Mesodermal cell (in vitro differentiated cells): ENCODE results near the gene MISP3.

Experiments used
- H3K27ac ChIP-seq: 2 replicates; pipeline ENCODE4 v1.7.0; 2013; ENCODE audit warnings: mild to moderate bottlenecking, low read depth, low read length, moderate library complexity; ENCODE audit not compliant: severe bottlenecking
- H3K36me3 ChIP-seq: 2 replicates; pipeline ENCODE4 v1.7.1; 2013; ENCODE audit warnings: mild to moderate bottlenecking, low read length, moderate library complexity; ENCODE audit not compliant: control insufficient read depth, insufficient read depth
- H3K4me1 ChIP-seq: one replicate; pipeline ENCODE4 v1.7.1; 2013; ENCODE audit warnings: mild to moderate bottlenecking, low read length; ENCODE audit not compliant: insufficient read depth, control insufficient read depth, poor library complexity, severe bottlenecking
- H3K4me3 ChIP-seq: 2 replicates; pipeline ENCODE4 v1.7.0; 2013; ENCODE audit warnings: low read length, control low read depth, mild to moderate bottlenecking; ENCODE audit not compliant: insufficient read depth, poor library complexity, severe bottlenecking; ENCODE audit errors: extremely low read depth
- H3K9me3 ChIP-seq: 2 replicates; pipeline ENCODE4 v1.7.1; 2013; ENCODE audit warnings: mild to moderate bottlenecking, low read length, moderate library complexity; ENCODE audit not compliant: control insufficient read depth
- WGBS, 2 experiments: methylation state at CpG; one replicate each; pipeline ENCODE4 v1.1.5; 2013; ENCODE audit warnings: missing lambda C conversion rate in 2 of 2; ENCODE audit not compliant: insufficient coverage in 2 of 2; 5-methylcytosine and 5-hydroxymethylcytosine counted together

MISP3 gene

DNA sequence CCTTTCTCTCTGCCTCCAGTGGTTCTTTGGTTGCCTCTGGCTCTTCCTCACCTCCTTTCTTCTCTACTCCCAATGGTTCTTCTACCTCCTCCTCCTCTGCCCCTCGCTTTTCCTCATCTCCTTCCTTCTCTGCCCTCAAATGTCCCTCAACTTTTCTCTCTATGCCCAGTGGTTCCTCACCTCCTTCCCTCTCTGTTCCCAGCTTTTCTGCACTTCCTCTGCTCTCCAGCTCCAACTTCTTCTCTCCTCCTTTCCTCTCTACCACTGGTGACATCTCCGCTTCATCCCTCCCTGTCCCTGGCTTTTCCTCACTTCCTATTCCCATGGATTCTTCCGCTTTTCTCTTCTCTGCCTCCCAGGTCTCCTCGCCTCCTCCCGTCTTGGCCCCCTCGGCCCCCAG lies 18.5 kb upstream of the MISP3 start:
- no peak overlapping the region for H3K27ac ChIP-seq
- H3K9me3 ChIP-seq: no peaks in the 10 kb centered on the region
- peaks cover 7% of the 10 kb centered on the region for H3K4me1 ChIP-seq
- 90 to 94% methylated on average over 6 of the region's 6 CpGs for WGBS, 2 experiments
- H3K36me3 ChIP-seq: peaks cover 10% of the 10 kb centered on the region
- H3K4me3 ChIP-seq: no peak overlapping the region

DNA sequence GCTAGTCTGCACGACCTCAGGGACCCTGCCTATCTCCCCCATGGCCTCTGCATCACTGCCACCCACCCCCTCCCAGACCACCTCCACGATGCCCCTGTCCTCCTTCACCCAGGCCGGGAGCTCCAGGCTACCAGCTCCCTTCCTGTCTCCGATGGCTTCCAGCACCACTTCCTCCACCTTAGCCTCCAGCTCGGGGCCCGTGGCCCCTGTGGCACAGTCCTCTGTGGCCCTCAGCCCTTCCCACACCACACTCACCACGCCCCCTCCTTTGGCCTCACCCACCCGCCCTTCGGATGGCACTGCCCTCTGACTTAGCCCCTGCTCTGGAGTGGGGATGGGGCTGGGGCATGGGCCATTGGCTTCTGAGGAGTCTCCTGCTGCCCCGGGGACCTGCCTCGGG lies 17.9 kb upstream of the MISP3 start:
- 83 to 93% methylated on average over 7 to 9 of the region's 11 CpGs for WGBS, 2 experiments
- H3K4me1 ChIP-seq: peaks cover 7% of the 10 kb centered on the region
- H3K4me3 ChIP-seq: no peak overlapping the region

GRCh38 chr19:14055396-14055795 lies 17.2 kb upstream of the MISP3 start:
- peaks cover 9% of the 10 kb centered on the region for H3K36me3 ChIP-seq
- peaks cover 7% of the 10 kb centered on the region for H3K4me1 ChIP-seq
- no peak overlapping the region for H3K4me3 ChIP-seq
- no peak overlapping the region for H3K27ac ChIP-seq
- no peaks in the 10 kb centered on the region for H3K9me3 ChIP-seq
- 88 to 89% methylated on average over 3 of the region's 3 CpGs for WGBS, 2 experiments

More for the DNA sequence above, 17.9 kb upstream of the MISP3 start:
- Histone ChIP-seq H3K27ac (no peak overlapping the region), H3K36me3 (peaks cover 9% of the 10 kb centered on the region), H3K9me3 (no peaks in the 10 kb centered on the region)

GRCh38 chr19:14056069-14056666 lies 16.4 kb upstream of the MISP3 start:
- Histone ChIP-seq H3K36me3 (peaks cover 9% of the 10 kb centered on the region), H3K4me3 (no peak overlapping the region), H3K4me1 (peaks cover 7% of the 10 kb centered on the region), H3K9me3 (no peaks in the 10 kb centered on the region), H3K27ac (no peak overlapping the region)
- 89 to 92% methylated on average over 9 to 10 of the region's 10 CpGs for WGBS, 2 experiments

GRCh38 chr19:14056741-14057356 lies 15.7 kb upstream of the MISP3 start:
- Histone ChIP-seq H3K36me3 (peaks cover 9% of the 10 kb centered on the region), H3K27ac (no peak overlapping the region), H3K4me1 (peaks cover 7% of the 10 kb centered on the region), H3K4me3 (peak overlapping the region; percentile 32), H3K9me3 (no peaks in the 10 kb centered on the region)
- WGBS, 2 experiments: 39 to 46% methylated on average over 7 to 8 of the region's 19 CpGs

DNA sequence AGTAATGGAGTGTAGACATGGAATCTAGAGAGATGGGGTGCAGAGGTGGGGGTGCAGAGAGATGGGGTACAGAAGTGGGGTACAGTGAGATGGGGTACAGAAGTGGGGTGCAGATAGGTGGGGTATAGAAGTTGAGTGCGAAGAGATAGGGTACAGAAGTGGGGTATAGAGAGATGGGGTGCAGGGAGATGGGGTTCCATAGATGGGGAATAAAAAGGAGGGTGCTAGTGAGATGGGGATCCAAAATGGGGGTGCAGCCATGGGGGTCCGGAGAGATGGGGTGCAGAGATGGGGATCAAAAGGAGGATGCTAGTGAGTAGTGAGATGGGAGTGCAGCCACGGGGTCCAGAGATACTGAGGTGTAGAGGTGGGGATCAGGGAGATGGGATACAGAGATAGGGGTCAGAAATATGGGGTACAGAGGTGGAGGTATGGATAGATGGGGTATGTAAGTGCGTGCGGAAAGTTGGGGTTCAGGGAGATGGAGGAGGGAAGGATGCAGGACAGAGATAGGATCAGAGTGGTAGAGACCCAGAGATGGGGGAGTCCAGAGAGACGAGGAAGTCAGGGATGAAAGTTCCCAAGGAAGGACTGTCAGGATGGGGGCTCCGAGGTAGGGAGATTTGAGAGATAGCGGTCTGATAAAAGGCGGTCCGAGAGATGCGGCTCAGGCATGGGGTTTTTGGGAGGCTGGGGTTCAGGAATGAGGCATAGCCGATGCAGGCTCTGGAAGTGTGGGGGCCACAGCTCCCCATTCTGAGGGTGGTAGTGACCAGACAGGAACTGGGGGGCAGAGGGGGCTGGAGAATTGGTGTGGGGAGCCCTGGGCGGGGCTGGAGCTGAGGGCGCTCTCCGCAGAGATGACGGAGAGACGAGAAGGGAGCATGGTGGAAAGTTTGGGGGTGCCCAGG lies 14.1 kb upstream of the MISP3 start:
- Histone ChIP-seq H3K4me3 (peak overlapping the region; percentile 32), H3K36me3 (no peaks in the 10 kb centered on the region), H3K9me3 (no peaks in the 10 kb centered on the region), H3K4me1 (peaks cover 7% of the 10 kb centered on the region), H3K27ac (no peak overlapping the region)
- WGBS, 2 experiments: 52 to 55% methylated on average over 13 to 17 of the region's 17 CpGs

DNA sequence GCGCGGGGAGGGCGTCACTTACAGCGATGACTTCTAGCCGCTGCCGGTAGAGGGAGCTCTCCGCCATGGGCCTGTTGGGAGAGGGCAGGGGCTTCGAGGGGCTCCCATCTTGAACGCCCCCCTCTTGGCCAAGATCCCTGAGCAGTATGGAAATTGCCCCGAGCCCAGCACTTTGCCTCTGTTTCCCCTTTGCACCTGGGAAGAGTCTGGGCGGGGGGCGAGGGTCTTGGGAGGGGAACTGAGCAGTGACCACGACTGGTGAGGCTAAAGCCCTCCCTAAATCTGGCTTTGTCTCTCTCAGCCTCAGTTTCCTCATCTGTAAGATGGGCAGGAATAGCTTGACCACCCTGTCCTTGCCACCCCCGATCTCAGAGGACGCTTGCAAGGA lies 13.5 kb upstream of the MISP3 start:
- Histone ChIP-seq H3K27ac (no peak overlapping the region), H3K9me3 (no peaks in the 10 kb centered on the region), H3K36me3 (no peaks in the 10 kb centered on the region), H3K4me3 (no peak overlapping the region), H3K4me1 (peaks cover 7% of the 10 kb centered on the region)
- 28 to 30% methylated on average over 13 of the region's 15 CpGs for WGBS, 2 experiments

GRCh38 chr19:14059652-14060155 lies 12.9 kb upstream of the MISP3 start:
- H3K4me1 ChIP-seq: peaks cover 7% of the 10 kb centered on the region
- no peak overlapping the region for H3K4me3 ChIP-seq
- no peak overlapping the region for H3K27ac ChIP-seq
- H3K9me3 ChIP-seq: no peaks in the 10 kb centered on the region
- no peaks in the 10 kb centered on the region for H3K36me3 ChIP-seq
- 35 to 63% methylated on average over 5 to 6 of the region's 8 CpGs for WGBS, 2 experiments

GRCh38 chr19:14061081-14061749 lies 11.4 kb upstream of the MISP3 start:
- H3K4me1 ChIP-seq: peaks cover 7% of the 10 kb centered on the region
- no peak overlapping the region for H3K4me3 ChIP-seq
- 68 to 82% methylated on average over 4 to 7 of the region's 9 CpGs for WGBS, 2 experiments
- no peaks in the 10 kb centered on the region for H3K9me3 ChIP-seq
- no peaks in the 10 kb centered on the region for H3K36me3 ChIP-seq
- no peak overlapping the region for H3K27ac ChIP-seq

DNA sequence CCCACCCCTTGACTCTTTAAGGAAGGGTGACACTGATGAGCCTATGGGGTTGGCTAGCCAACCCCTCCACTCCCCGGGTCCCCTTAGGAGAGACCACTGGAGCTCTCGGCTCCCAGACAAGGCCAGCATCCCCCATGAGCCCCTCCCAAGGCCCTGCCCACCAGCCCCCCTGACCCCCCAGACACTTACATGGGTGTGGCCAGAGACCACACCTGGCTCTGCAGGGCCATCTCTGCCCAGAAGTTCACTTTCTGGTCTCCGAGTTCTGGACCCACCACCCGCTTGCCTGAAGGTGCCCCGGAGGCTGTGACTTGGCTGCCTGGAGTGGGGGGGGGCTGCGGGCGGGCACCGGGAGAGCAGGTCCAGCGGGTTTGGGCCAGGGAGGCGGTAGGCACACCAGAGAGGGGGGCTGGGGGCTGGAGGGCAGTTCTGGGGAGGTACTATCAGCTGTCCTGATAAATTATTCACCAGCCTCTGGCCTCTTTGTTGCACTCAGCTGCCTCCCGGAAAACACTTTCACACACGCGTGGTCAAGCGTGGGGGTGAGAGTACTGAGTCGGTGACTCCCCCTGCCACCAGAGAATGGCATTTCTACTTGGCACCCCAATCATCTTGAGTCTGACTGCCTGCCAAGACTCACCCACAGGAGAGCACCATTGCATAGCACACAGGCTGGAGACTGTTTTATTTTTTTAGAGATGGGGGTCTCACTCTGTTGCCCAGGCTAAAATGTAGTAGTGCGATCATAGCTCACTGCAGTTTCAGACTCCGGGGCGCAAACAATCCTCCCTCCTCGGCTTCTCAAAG lies 10.6 kb upstream of the MISP3 start, which contains the start of gene PALM3:
Gene PALM3 (minus strand): TSS at position 326 of the 807 bp plus-strand sequence. CDS start 96 bp downstream, at position 230.
- no peaks in the 10 kb centered on the region for H3K9me3 ChIP-seq
- no peaks in the 10 kb centered on the region for H3K36me3 ChIP-seq
- no peak within 1 kb of the TSS for H3K4me3 ChIP-seq
- H3K4me1 ChIP-seq: peaks cover 7% of the 10 kb centered on the region
- H3K27ac ChIP-seq: no peak within 1 kb of the TSS
- WGBS, 2 experiments: 90 to 95% methylated on average over 14 to 17 of the region's 19 CpGs
